ENCODE data around the gene TUBGCP2. TPM values are rescaled to one million over a fixed set of nuclear protein-coding genes. Genes with fewer than 3 reads are reported as not detected.

The TUBGCP2 gene
- total RNA-seq, 1 experiment from 2014 or later = 35.4 TPM

- Histone ChIP-seq H3K4me3 (replicated peaks in 1 of 2; ENCODE audit: low read depth in 1 of 2, low read length in 2 of 2) (no peak overlapping the region), H3K27ac (ENCODE audit: low read depth, low read length) (no peak overlapping the region), H3K9me2 (ENCODE audit: insufficient read depth) (no peaks in the 10 kb centered on the region), H3K9ac (ENCODE audit: low read length) (no peak overlapping the region), H3K36me3 (ENCODE audit: control insufficient read depth in 1 of 2, insufficient read depth in 2 of 2, low read length in 2 of 2) (no peaks in the 10 kb centered on the region), H3K4me2 (ENCODE audit: low read length) (no peak overlapping the region), H3K27me3 (ENCODE audit: insufficient read depth, low read length) (no peaks in the 10 kb centered on the region), H3K4me1 (ENCODE audit: control insufficient read depth in 1 of 2, insufficient read depth in 2 of 2, low read length in 2 of 2) (no peaks in the 10 kb centered on the region), H3K9me3 (ENCODE audit: control insufficient read depth in 1 of 2, insufficient read depth in 1 of 2, low read depth in 1 of 2, low read length in 2 of 2) (no peaks in the 10 kb centered on the region), H2AFZ (ENCODE audit: low read depth, low read length, poor library complexity, severe bottlenecking) (no peak overlapping the region), H4K20me1 (ENCODE audit: insufficient read depth) (no peaks in the 10 kb centered on the region), H3K79me2 (ENCODE audit: insufficient read depth, low read length) (no peaks in the 10 kb centered on the region)
- ATAC-seq (no peak), DNase-seq (ENCODE audit: low read depth, low spot score) (no peak)
- ChIA-PET RAD21 (ENCODE audit: low non-redundant PET in 1 of 2, low total read pairs in 2 of 2, uncharacterized antibody in 2 of 2, unreplicated experiment in 2 of 2) (no interaction called here), CTCF (no interaction called here), POLR2A (no interaction called here)
- no TSS peak for BruUV-seq (replicated peaks)
- TF ChIP-seq MAX (IDR thresholded peaks at IDR 0.05) = no peak
- TF ChIP-seq SIN3A (IDR thresholded peaks at IDR 0.05; ENCODE audit: low read depth) = no peak
- no peak for TF ChIP-seq TCF7L2 (IDR thresholded peaks at IDR 0.05; ENCODE audit: borderline replicate concordance, extremely low read depth, insufficient read depth, insufficient read length)
- no peak for TF ChIP-seq FOSL1 (IDR thresholded peaks at IDR 0.05; ENCODE audit: low read depth)
- no peak for TF ChIP-seq CEBPB (IDR thresholded peaks at IDR 0.05; ENCODE audit: low read depth)
- TF ChIP-seq ZFX (IDR thresholded peaks at IDR 0.05) = no peak
- TF ChIP-seq REST (IDR thresholded peaks at IDR 0.05; ENCODE audit: low read depth) = no peak
- no peak for TF ChIP-seq ATF3 (IDR thresholded peaks at IDR 0.05)
- no peak for TF ChIP-seq RAD21 (IDR thresholded peaks at IDR 0.05; ENCODE audit: low read depth)
- no peak for TF ChIP-seq ZBTB33 (IDR thresholded peaks at IDR 0.05; ENCODE audit: extremely low read depth, insufficient replicate concordance, low read length)
- intact Hi-C loops (cut with micrococcal nuclease) = no loop called here
These were observed 36.2 kb downstream of the TUBGCP2 start for GRCh38 chr10:133272301-133272963.
